Mucosa of descending colon (tissue), 3 donors: ENCODE results near the gene BEAN1. TPM values are rescaled to one million over a fixed set of nuclear protein-coding genes. Genes with fewer than 3 reads are reported as not detected.

Source experiments
- ATAC-seq: fragments of 200-7000 bp; cut with Tn5 transposase; one replicate; pipeline ENCODE4 v1.9.1; 2020; ENCODE audit warnings: mild to moderate bottlenecking, moderate library complexity
- DNase-seq, 3 donors: peaks; one replicate each; pipeline ENCODE4 v3.0.0-alpha.2; 2020
- H3K36me3 ChIP-seq: fragments of 200-600 bp; one replicate; pipeline ENCODE4 v1.8.0; 2021; ENCODE audit warnings: low read depth, mild to moderate bottlenecking
- H3K4me1 ChIP-seq: fragments of 200-600 bp; one replicate; pipeline ENCODE4 v1.8.0; 2021; ENCODE audit warnings: low read depth, mild to moderate bottlenecking
- H3K4me3 ChIP-seq: fragments of 200-600 bp; one replicate; pipeline ENCODE4 v1.8.0; 2021; ENCODE audit warnings: mild to moderate bottlenecking
- H3K9me3 ChIP-seq: fragments of 200-600 bp; one replicate; pipeline ENCODE4 v1.8.0; 2021; ENCODE audit warnings: mild to moderate bottlenecking
- intact Hi-C, 2 donors: fragments of 100-400 bp; cut with DNase I in 1 of 2; cut with micrococcal nuclease in 1 of 2; formaldehyde crosslinking; loops; one replicate each; pipeline versions ENCODE4 v1.11.0 to v1.11.1; 2022; cut with DNase I, micrococcal nuclease
- total RNA-seq, 3 donors: library from RNA; stranded (reverse); fragmentation: NEBNext Ultra II Directional in 2 of 3; extraction: Animal tissue kit (Norgen Biotek cat#: 25700) in 2 of 3; gene quantifications; one replicate each; pipeline versions ENCODE4 v1.2.1 to v1.2.4, GENCODE V29; 2021 to 2023
- TF ChIP-seq, protein P1 (sequence below): fragments of 200-600 bp; IDR thresholded peaks from one replicate; pipeline ENCODE4 v1.8.0; 2022; ENCODE audit warnings: antibody characterized with exemption, mild to moderate bottlenecking
- donor health status: DM: no; HTN: no; CAD: no; lungs with moderate emphysema.
- donor health status: DM: no; HTN: no; CAD: no.
- donor health status: DM: no; HTN: yes; CAD: no.

BEAN1 gene
- total RNA-seq, 3 donors from 2014 or later = 0.22 TPM; not detected in 2

DNA sequence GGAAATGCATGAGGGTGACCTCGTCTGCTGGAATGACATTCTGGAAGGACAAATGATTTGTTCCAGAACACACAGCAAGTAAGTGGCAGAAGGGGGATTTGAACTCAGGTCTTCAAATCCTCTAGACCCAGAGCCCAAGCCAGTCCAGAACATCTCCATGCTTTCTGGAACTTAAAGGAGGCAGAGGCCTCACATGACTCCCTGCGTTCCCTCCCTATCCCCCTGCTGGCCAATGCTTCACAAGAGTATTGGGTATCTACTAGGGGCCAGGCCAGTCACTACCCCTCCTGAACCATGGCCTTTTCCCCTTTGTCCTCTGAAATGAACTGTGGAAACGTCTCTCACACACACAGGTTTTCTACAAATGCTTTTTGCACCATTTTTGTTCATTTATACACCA is 7.6 kb upstream of the BEAN1 start:
- ATAC-seq = no peak
- no peaks in the 10 kb centered on the region for H3K36me3 ChIP-seq
- TF ChIP-seq, protein P1, sequence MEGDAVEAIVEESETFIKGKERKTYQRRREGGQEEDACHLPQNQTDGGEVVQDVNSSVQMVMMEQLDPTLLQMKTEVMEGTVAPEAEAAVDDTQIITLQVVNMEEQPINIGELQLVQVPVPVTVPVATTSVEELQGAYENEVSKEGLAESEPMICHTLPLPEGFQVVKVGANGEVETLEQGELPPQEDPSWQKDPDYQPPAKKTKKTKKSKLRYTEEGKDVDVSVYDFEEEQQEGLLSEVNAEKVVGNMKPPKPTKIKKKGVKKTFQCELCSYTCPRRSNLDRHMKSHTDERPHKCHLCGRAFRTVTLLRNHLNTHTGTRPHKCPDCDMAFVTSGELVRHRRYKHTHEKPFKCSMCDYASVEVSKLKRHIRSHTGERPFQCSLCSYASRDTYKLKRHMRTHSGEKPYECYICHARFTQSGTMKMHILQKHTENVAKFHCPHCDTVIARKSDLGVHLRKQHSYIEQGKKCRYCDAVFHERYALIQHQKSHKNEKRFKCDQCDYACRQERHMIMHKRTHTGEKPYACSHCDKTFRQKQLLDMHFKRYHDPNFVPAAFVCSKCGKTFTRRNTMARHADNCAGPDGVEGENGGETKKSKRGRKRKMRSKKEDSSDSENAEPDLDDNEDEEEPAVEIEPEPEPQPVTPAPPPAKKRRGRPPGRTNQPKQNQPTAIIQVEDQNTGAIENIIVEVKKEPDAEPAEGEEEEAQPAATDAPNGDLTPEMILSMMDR = no peak
- DNase-seq = no peak
- no peaks in the 10 kb centered on the region for H3K4me1 ChIP-seq
- intact Hi-C loops = no loop called here
- H3K4me3 ChIP-seq = no peak overlapping the region
- no peaks in the 10 kb centered on the region for H3K9me3 ChIP-seq

DNA sequence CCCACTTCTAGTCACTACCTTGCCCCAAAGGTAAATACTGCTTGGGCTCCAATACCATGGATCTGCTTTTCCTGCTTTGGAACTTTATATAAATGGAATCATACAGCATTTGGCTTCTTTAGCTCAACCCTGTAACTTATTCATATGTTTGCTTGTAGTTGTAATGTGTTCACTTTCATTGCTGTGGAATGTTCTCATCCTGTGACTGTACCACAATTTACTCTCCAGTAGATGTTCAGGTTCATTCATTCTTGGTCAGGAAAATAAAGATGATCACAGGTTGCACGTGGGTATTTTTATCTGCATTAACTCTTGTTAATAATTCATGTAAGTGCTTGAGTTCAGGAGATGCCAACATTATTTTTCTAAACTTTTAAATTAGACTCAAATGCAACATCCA is 6.7 kb upstream of the BEAN1 start:
- DNase-seq (no peak), ATAC-seq (no peak)
- Histone ChIP-seq H3K4me3 (no peak overlapping the region), H3K36me3 (no peaks in the 10 kb centered on the region), H3K9me3 (no peaks in the 10 kb centered on the region), H3K4me1 (no peaks in the 10 kb centered on the region)
- TF ChIP-seq, protein P1 = no peak
- intact Hi-C loops = no loop called here

DNA sequence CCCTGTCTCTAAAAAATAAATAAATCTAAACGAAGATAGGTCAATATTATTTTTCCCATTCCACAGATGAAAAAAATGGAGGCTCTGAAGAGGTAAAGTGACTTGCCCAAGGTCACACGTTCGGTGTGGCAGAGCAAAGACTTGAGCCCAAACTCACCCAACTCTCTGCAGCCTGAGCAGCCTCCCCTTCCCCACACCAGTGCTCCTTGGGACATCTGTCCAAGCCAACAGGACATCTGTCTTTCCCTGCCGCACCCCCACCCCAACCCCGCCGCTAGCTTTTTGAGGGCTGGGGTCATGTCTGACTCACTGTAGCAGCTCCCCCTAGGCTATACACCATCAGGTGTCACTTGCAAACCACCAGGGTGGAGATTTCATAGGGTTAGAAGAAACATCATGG is 5.2 kb upstream of the BEAN1 start:
- peaks cover 6% of the 10 kb centered on the region for H3K4me1 ChIP-seq
- H3K4me3 ChIP-seq = no peak overlapping the region
- intact Hi-C loops = no loop called here
- H3K9me3 ChIP-seq = no peaks in the 10 kb centered on the region
- TF ChIP-seq, protein P1 = no peak
- ATAC-seq = no peak
- DNase-seq = no peak
- H3K36me3 ChIP-seq = no peaks in the 10 kb centered on the region

DNA sequence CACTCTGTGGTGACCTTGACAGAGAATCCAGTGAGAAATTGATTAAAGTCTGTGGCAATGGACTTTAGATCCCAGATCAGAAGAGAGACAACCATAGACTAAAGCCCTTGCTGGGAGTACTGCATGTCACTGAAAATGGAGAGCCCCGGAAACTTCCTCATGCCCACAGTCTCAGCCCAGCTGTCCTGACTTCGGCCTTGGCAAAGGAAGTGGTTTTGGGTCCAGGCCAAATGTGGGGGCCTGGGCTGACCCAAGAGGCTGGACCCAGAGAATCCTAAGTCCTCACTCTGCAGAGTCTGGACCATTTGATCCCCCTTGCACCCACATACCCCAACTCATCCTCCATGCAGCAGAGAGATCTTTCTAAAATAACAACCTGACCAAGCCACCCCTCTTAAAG is 4.7 kb upstream of the BEAN1 start:
- DNase-seq = no peak
- ATAC-seq = no peak
- intact Hi-C loops = no loop called here
- Histone ChIP-seq H3K4me1 (peaks cover 8% of the 10 kb centered on the region), H3K4me3 (no peak overlapping the region), H3K9me3 (no peaks in the 10 kb centered on the region), H3K36me3 (no peaks in the 10 kb centered on the region)
- TF ChIP-seq, protein P1 = no peak

DNA sequence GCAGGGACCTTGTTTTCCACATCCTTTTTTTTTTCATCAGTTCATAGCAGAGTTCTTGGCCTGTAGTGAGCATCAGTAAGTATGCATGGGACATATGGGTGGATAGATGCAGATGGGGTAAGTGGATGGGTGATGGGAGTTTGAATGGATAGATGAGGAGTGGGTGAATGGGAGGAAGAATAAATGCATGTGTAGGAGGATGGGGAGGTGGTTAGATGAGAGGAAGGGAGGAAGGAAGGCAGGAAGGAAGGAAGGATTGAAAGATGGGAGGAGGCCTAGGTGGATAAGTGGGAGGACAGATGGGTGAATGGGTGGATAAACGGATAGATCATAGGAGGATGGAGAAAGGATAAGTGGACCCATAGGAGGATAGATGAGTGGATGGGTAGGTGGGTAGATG is 3.9 kb upstream of the BEAN1 start:
- Histone ChIP-seq H3K9me3 (no peaks in the 10 kb centered on the region), H3K36me3 (no peaks in the 10 kb centered on the region), H3K4me3 (no peak overlapping the region), H3K4me1 (peaks cover 15% of the 10 kb centered on the region)
- TF ChIP-seq, protein P1 = no peak
- intact Hi-C loops = no loop called here
- ATAC-seq (no peak), DNase-seq (no peak)

DNA sequence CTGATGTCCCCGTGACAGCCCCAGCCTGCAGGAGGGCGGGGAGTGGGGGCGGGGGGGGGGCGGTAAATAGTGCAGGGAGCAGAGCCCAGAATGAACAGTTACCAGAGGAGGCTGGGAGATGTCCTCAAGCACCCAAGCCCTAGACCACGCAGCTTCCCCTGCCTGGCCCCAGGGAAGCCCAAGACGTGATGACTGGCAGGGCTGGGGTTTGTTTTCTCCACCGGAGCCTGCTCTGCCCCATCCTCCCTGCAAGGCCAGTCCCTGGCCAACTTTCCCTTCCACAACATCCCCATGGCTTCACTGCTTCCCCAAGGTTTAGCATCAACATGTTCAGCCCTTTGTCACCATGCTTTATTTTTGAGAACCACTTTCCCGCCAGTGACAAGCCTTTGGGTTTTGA is 1.4 kb upstream of the BEAN1 start:
- H3K4me1 ChIP-seq = peaks cover 15% of the 10 kb centered on the region
- DNase-seq = no peak
- ATAC-seq = no peak
- H3K4me3 ChIP-seq = no peak overlapping the region
- intact Hi-C loops = no loop called here
- no peaks in the 10 kb centered on the region for H3K9me3 ChIP-seq
- TF ChIP-seq, protein P1 = no peak
- H3K36me3 ChIP-seq = no peaks in the 10 kb centered on the region
